Panc1 (cell line): ENCODE results near the gene KREMEN2. TPM values are rescaled to one million over a fixed set of nuclear protein-coding genes. Genes with fewer than 3 reads are reported as not detected.

Experiments used
- ATAC-seq: fragments of 200-7000 bp; cut with Tn5 transposase; 2 replicates; pipeline ENCODE4 v1.9.1; 2020; ENCODE audit warnings: mild to moderate bottlenecking, moderate library complexity
- BruUV-seq: library from RNA; stranded (reverse); fragments of 400-500 nt; replicated peaks from 2 replicates; lab custom pipeline; 2021; lab: Mats Ljungman, UMichigan
- CTCF ChIA-PET: fragments of 300-600 bp; sonication (Branson Sonifier 250); formaldehyde crosslinking; loops from one replicate; lab custom pipeline; 2022; ENCODE audit warnings: antibody characterized with exemption; lab: Charles Lee
- POLR2A ChIA-PET: fragments of 300-600 bp; sonication (Branson Sonifier 250); formaldehyde crosslinking; loops from one replicate; lab custom pipeline; 2022; ENCODE audit warnings: antibody characterized with exemption; lab: Charles Lee
- DNase-seq: peaks from one replicate; pipeline ENCODE4 v3.0.0-alpha.2; 2010; ENCODE audit warnings: low read depth, low spot score
- H3K27ac ChIP-seq: 2 replicates; pipeline ENCODE4 v1.5.1; 2011; ENCODE audit warnings: mild to moderate bottlenecking, low read length, inconsistent platforms
- H3K27me3 ChIP-seq: fragments of 200-500 bp; sonication (Bioruptor generic); 2 replicates; pipeline ENCODE4 v1.6.0; 2014; ENCODE audit warnings: low read length, inconsistent platforms; ENCODE audit not compliant: control insufficient read depth, insufficient read depth
- H3K36me3 ChIP-seq: fragments of 200-500 bp; sonication (Bioruptor generic); 2 replicates; pipeline ENCODE4 v1.5.1; 2014; ENCODE audit warnings: inconsistent platforms, mild to moderate bottlenecking, low read length, moderate library complexity; ENCODE audit not compliant: control insufficient read depth, insufficient read depth
- H3K4me1 ChIP-seq: 2 replicates; pipeline ENCODE4 v1.5.1; 2011; ENCODE audit warnings: inconsistent platforms, mild to moderate bottlenecking, low read length, moderate library complexity; ENCODE audit not compliant: control insufficient read depth, insufficient read depth
- H3K4me3 ChIP-seq, 2 experiments: 2 replicates each; pipeline ENCODE4 v1.5.1; 2011 to 2012; ENCODE audit warnings: low read depth in 2 of 2, low read length in 2 of 2, mild to moderate bottlenecking in 2 of 2, inconsistent platforms in 1 of 2, moderate library complexity in 1 of 2
- H3K9me3 ChIP-seq: fragments of 200-500 bp; sonication (Bioruptor generic); 2 replicates; pipeline ENCODE4 v1.5.1; 2014; ENCODE audit warnings: low read depth, mild to moderate bottlenecking, inconsistent platforms, low read length, moderate library complexity; ENCODE audit not compliant: control insufficient read depth, insufficient read depth
- POLR2AphosphoS5 ChIP-seq: IDR thresholded peaks from 2 replicates; pipeline ENCODE4 v1.6.1; 2012; ENCODE audit warnings: mild to moderate bottlenecking, low read depth, low read length, moderate library complexity
- SIN3A ChIP-seq: IDR thresholded peaks from 2 replicates; pipeline ENCODE4 v1.6.1; 2012; ENCODE audit warnings: low read depth, mild to moderate bottlenecking, low read length, moderate library complexity, borderline replicate concordance; ENCODE audit not compliant: insufficient read depth
- TCF7L2 ChIP-seq: IDR thresholded peaks from 2 replicates; pipeline ENCODE4 v1.6.1; 2011; ENCODE audit warnings: mild to moderate bottlenecking, low read depth, low read length, inconsistent platforms
- in situ Hi-C: cut with HindIII; loops from 2 replicates; pipeline ENCODE4 v1.10.0; 2016; ENCODE audit warnings: low sequenced_read_pairs, low pct_unique_long_range_greater_than_20kb
- intact Hi-C: fragments of 100-400 bp; cut with micrococcal nuclease; formaldehyde crosslinking; loops from one replicate; pipeline ENCODE4 v1.10.0; 2022; ENCODE audit not compliant: unreplicated experiment
- total RNA-seq: library from RNA; stranded (reverse); gene quantifications from one replicate; pipeline ENCODE4 v1.2.1, GENCODE V29; 2021; ENCODE audit not compliant: unreplicated experiment
- TF ChIP-seq, protein P1 (sequence below), 2 experiments: IDR thresholded peaks; 2 replicates each; pipeline ENCODE4 v1.6.1; 2011 to 2012; ENCODE audit warnings: low read depth in 2 of 2, control low read depth in 1 of 2, low read length in 1 of 2, mild to moderate bottlenecking in 1 of 2, moderate library complexity in 1 of 2; ENCODE audit not compliant: insufficient read depth in 1 of 2
- TF ChIP-seq, protein P2 (sequence below): fragments of 450-650 bp; IDR thresholded peaks from 2 replicates; pipeline ENCODE4 v1.5.1; 2017; ENCODE audit warnings: mild to moderate bottlenecking

KREMEN2 gene
- total RNA-seq, 1 experiment from 2014 or later, result 10.8 TPM

DNA sequence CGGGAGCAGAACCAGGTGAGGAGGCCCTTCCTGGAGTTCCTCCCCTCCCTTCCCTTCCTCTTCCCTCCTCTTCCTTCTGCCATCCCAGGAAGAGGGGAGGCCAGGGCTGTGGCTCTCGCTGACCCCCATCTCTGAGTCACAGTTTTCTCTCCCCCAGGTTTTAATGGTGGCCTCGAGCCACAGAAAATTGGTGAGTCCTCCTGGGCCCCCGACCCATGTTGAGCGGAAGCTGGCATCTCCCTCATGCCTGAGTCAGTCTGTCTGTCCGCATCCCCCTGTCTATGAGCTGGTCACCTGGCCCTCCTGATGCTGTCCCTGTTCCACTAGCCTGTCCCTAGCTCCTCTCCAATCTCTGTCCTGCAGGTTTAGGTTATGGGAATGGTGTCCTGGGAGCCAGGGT, 35.9 kb downstream of the KREMEN2 start:
- no peak for DNase-seq
- TF ChIP-seq, protein P1, sequence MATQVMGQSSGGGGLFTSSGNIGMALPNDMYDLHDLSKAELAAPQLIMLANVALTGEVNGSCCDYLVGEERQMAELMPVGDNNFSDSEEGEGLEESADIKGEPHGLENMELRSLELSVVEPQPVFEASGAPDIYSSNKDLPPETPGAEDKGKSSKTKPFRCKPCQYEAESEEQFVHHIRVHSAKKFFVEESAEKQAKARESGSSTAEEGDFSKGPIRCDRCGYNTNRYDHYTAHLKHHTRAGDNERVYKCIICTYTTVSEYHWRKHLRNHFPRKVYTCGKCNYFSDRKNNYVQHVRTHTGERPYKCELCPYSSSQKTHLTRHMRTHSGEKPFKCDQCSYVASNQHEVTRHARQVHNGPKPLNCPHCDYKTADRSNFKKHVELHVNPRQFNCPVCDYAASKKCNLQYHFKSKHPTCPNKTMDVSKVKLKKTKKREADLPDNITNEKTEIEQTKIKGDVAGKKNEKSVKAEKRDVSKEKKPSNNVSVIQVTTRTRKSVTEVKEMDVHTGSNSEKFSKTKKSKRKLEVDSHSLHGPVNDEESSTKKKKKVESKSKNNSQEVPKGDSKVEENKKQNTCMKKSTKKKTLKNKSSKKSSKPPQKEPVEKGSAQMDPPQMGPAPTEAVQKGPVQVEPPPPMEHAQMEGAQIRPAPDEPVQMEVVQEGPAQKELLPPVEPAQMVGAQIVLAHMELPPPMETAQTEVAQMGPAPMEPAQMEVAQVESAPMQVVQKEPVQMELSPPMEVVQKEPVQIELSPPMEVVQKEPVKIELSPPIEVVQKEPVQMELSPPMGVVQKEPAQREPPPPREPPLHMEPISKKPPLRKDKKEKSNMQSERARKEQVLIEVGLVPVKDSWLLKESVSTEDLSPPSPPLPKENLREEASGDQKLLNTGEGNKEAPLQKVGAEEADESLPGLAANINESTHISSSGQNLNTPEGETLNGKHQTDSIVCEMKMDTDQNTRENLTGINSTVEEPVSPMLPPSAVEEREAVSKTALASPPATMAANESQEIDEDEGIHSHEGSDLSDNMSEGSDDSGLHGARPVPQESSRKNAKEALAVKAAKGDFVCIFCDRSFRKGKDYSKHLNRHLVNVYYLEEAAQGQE (IDR thresholded peaks at IDR 0.05; ENCODE audit: insufficient read depth in 1 of 2, low read depth in 2 of 2, low read length in 1 of 2), result no peak
- no peak for TF ChIP-seq TCF7L2
- TF ChIP-seq POLR2AphosphoS5, result no peak
- TF ChIP-seq SIN3A, result no peak
- TF ChIP-seq, protein P2, sequence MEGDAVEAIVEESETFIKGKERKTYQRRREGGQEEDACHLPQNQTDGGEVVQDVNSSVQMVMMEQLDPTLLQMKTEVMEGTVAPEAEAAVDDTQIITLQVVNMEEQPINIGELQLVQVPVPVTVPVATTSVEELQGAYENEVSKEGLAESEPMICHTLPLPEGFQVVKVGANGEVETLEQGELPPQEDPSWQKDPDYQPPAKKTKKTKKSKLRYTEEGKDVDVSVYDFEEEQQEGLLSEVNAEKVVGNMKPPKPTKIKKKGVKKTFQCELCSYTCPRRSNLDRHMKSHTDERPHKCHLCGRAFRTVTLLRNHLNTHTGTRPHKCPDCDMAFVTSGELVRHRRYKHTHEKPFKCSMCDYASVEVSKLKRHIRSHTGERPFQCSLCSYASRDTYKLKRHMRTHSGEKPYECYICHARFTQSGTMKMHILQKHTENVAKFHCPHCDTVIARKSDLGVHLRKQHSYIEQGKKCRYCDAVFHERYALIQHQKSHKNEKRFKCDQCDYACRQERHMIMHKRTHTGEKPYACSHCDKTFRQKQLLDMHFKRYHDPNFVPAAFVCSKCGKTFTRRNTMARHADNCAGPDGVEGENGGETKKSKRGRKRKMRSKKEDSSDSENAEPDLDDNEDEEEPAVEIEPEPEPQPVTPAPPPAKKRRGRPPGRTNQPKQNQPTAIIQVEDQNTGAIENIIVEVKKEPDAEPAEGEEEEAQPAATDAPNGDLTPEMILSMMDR, result no peak
- Histone ChIP-seq H3K4me1 (no peaks in the 10 kb centered on the region), H3K27ac (no peak overlapping the region), H3K9me3 (no peaks in the 10 kb centered on the region), H3K4me3 (no peak overlapping the region), H3K27me3 (no peaks in the 10 kb centered on the region), H3K36me3 (no peaks in the 10 kb centered on the region)
- no peak for ATAC-seq
- BruUV-seq, result no TSS peak
- intact Hi-C loops, result no loop called here
- ChIA-PET CTCF (no interaction called here), POLR2A (interaction anchor here (0.6 kb wide), 1 partner anchor 27 kb away, joined by 5 read pairs; no protein-coding TSS in a partner anchor)
- in situ Hi-C loops, result no loop called here

DNA sequence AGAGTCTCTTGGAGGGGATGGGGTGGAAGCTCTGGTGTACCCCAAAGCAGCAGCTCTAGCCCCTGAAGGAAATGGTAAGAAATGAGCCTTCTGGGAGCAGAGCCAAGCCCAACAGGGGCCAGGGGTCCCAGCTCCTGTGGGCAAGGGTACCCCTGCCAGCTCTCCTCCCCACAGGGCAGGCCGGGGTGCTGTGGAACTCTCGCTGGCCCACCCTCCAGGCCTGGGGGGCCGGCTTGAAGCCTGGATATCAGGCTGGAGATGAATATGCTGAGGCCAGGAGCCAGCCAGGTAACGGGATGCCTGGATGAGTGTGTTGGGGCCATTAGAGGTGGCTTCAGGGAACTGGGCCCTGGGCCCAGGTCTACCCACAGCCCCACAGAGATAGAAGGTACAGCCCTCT, 36.5 kb downstream of the KREMEN2 start:
- Histone ChIP-seq H3K27ac (no peak overlapping the region), H3K27me3 (no peaks in the 10 kb centered on the region), H3K36me3 (no peaks in the 10 kb centered on the region), H3K4me3 (no peak overlapping the region), H3K4me1 (peaks cover under 1% of the 10 kb centered on the region; the same call in 1 of the 2 replicates), H3K9me3 (no peaks in the 10 kb centered on the region)
- ATAC-seq, result no peak
- TF ChIP-seq TCF7L2, result no peak
- TF ChIP-seq, protein P2, result no peak
- no peak for TF ChIP-seq POLR2AphosphoS5
- no peak for TF ChIP-seq SIN3A
- TF ChIP-seq, protein P1 (IDR thresholded peaks at IDR 0.05; ENCODE audit: insufficient read depth in 1 of 2, low read depth in 2 of 2, low read length in 1 of 2), result no peak
- DNase-seq, result no peak
- in situ Hi-C loops (no loop called here), intact Hi-C loops (no loop called here)
- ChIA-PET POLR2A (interaction anchor here (0.6 kb wide), 1 partner anchor 27 kb away, joined by 5 read pairs; no protein-coding TSS in a partner anchor), CTCF (no interaction called here)
- no TSS peak for BruUV-seq
